GM12878 (cell line): Measurements from ENCODE around the gene CBX7. TPM values are rescaled to one million over a fixed set of nuclear protein-coding genes. Genes with fewer than 3 reads are reported as not detected.
A peak's percentile ranks its signal among the peaks of the same experiment; 100 is the strongest.

Experiments
- ATAC-seq: fragments of 200-7000 bp; cut with Tn5 transposase; 3 replicates; pipeline ENCODE4 v1.9.1; 2020; ENCODE audit warnings: mild to moderate bottlenecking, moderate library complexity
- BruUV-seq: library from RNA; stranded (reverse); fragments of 400-500 nt; replicated peaks from 2 replicates; lab custom pipeline; 2021; lab: Mats Ljungman, UMichigan
- CTCF ChIA-PET: fragments of 300-600 bp; sonication (Branson Sonifier 250); formaldehyde crosslinking; extraction: SDS; loops from one replicate; lab custom pipeline; 2021; ENCODE audit warnings: inconsistent platforms; lab: Yijun Ruan, JAX
- POLR2A ChIA-PET: fragments of 350-600 bp; formaldehyde crosslinking; extraction: SDS; loops from one replicate; lab custom pipeline; 2021; ENCODE audit warnings: inconsistent platforms; lab: Charles Lee
- RAD21 ChIA-PET: fragments of 300-600 bp; sonication (Branson Sonifier 250); formaldehyde crosslinking; loops from one replicate; lab custom pipeline; 2023; ENCODE audit warnings: antibody characterized with exemption; ENCODE audit not compliant: unreplicated experiment; lab: Charles Lee
- SMC1A ChIA-PET: fragments of 300-600 bp; sonication (Branson Sonifier 250); formaldehyde crosslinking; loops from one replicate; lab custom pipeline; 2023; ENCODE audit not compliant: unreplicated experiment, uncharacterized antibody; lab: Charles Lee
- DNase-seq: peaks from one replicate; pipeline ENCODE4 v3.0.0-alpha.2; 2011; ENCODE audit warnings: low read depth, low spot score
- FAIRE-seq: peaks from 3 replicates; lab custom pipeline; 2011; peaks lifted over from hg19 to GRCh38; lab: Jason Lieb, UNC
- H2AFZ ChIP-seq: 2 replicates; pipeline ENCODE4 v1.6.0; 2011; ENCODE audit warnings: low read depth, low read length, control low read depth; ENCODE audit not compliant: control insufficient read depth
- H3K27ac ChIP-seq: 2 replicates; pipeline ENCODE4 v1.5.1; 2011; ENCODE audit warnings: control low read depth; ENCODE audit not compliant: control insufficient read depth, insufficient read depth
- H3K27me3 ChIP-seq, 2 experiments: replicated peaks in 1 of 2; 2 replicates each; pipeline versions ENCODE4 v1.6.0 to v1.6.1; 2011; ENCODE audit warnings: low read length in 1 of 2; ENCODE audit not compliant: control insufficient read depth in 2 of 2, insufficient read depth in 2 of 2
- H3K36me3 ChIP-seq, 2 experiments: 2 replicates each; pipeline ENCODE4 v1.5.1; 2011; ENCODE audit warnings: low read length in 1 of 2; ENCODE audit not compliant: control insufficient read depth in 2 of 2, insufficient read depth in 2 of 2
- H3K4me1 ChIP-seq: 2 replicates; pipeline ENCODE4 v1.6.1; 2011; ENCODE audit warnings: mild to moderate bottlenecking, low read length, moderate library complexity, mixed read lengths; ENCODE audit not compliant: control insufficient read depth, insufficient read depth
- H3K4me2 ChIP-seq: 2 replicates; pipeline ENCODE4 v1.6.0; 2011; ENCODE audit warnings: control low read depth; ENCODE audit not compliant: control insufficient read depth, insufficient read depth
- H3K4me3 ChIP-seq: fragments of 200-600 bp; sonication (generic); 2 replicates; pipeline ENCODE4 v1.5.1; 2016
- H3K79me2 ChIP-seq: 2 replicates; pipeline ENCODE4 v1.6.0; 2011; ENCODE audit warnings: low read length; ENCODE audit not compliant: control insufficient read depth, insufficient read depth
- H3K9ac ChIP-seq: 2 replicates; pipeline ENCODE4 v1.8.0; 2011; ENCODE audit warnings: low read length, control low read depth, mixed read lengths; ENCODE audit not compliant: control insufficient read depth, insufficient read depth
- H3K9me3 ChIP-seq: replicated peaks from 3 replicates; pipeline ENCODE4 v1.5.1; 2011; ENCODE audit warnings: mild to moderate bottlenecking, low read length; ENCODE audit not compliant: control insufficient read depth, insufficient read depth
- H4K20me1 ChIP-seq: 2 replicates; pipeline ENCODE4 v1.6.0; 2011; ENCODE audit not compliant: control insufficient read depth, insufficient read depth
- FOXK2 ChIP-seq: fragments of 450-650 bp; IDR thresholded peaks from 2 replicates; pipeline ENCODE4 v1.6.1; 2017; ENCODE audit warnings: mild to moderate bottlenecking, moderate library complexity
- POLR2AphosphoS5 ChIP-seq: IDR thresholded peaks from 2 replicates; pipeline ENCODE4 v1.6.1; 2011; ENCODE audit warnings: mild to moderate bottlenecking, low read length, inconsistent platforms
- ZNF687 ChIP-seq: fragments of 450-650 bp; IDR thresholded peaks from 2 replicates; pipeline ENCODE4 v1.6.1; 2017; ENCODE audit warnings: mild to moderate bottlenecking, moderate library complexity
- WGBS: methylation state at CpG from one replicate; pipeline ENCODE4 v1.1.6; 2016; ENCODE audit warnings: low lambda C conversion rate; ENCODE audit not compliant: insufficient replicate concordance, insufficient coverage; ENCODE audit errors: missing lambda C conversion rate; 5-methylcytosine and 5-hydroxymethylcytosine counted together
- in situ Hi-C: fragments of 300-500 bp; cut with MboI; formaldehyde crosslinking; loops from 9 replicates; pipeline ENCODE4 v1.14.3; 2018; ENCODE audit warnings: mixed read lengths
- intact Hi-C: fragments of 100-400 bp; cut with micrococcal nuclease; formaldehyde crosslinking; loops from one replicate; pipeline ENCODE4 v1.14.2; 2022; ENCODE audit not compliant: unreplicated experiment
- polyA plus RNA-seq, 11 experiments: library from polyadenylated mRNA; depleted of rRNA in 4 of 11; unstranded in 6 of 11; stranded (reverse) in 5 of 11; fragments of >200 nt; fragmentation: Nextera tagmentation in 4 of 11; fragmentation: Illumina TruSeq in 1 of 11; extraction: Ambion mirVana in 4 of 11; extraction: Trizol in 1 of 11; gene quantifications; 1 replicate in 1 of 11; 2 replicates in 10 of 11; pipeline versions ENCODE4 v1.2.1 to v1.2.3, GENCODE V29; 2011 to 2016; ENCODE audit warnings: inconsistent platforms in 2 of 11, missing spikeins in 2 of 11, low read depth in 1 of 11
- total RNA-seq, 4 experiments: library from RNA; depleted of rRNA in 3 of 4; stranded (reverse); fragments of >200 nt in 3 of 4; fragmentation: Illumina TruSeq in 1 of 4; extraction: Trizol in 1 of 4; gene quantifications; 2 replicates each; pipeline versions ENCODE4 v1.2.1 to v1.2.3, GENCODE V29; 2013 to 2021

The CBX7 gene
- total and polyA plus RNA-seq, 10 of the 15 experiments (the other 5 are each of a cell fraction or from before 2014, with no cell fraction given) = 0.18 to 17.2 (median 5.6) TPM

- no peaks in the 10 kb centered on the region for H3K9me3 ChIP-seq
- WGBS = 78% methylated on average over 12 of the region's 14 CpGs
Measured at GRCh38 chr22:39083212-39084165, 69.0 kb downstream of the CBX7 start.

More at GRCh38 chr22:39083212-39084165, 69.0 kb downstream of the CBX7 start:
- Histone ChIP-seq H2AFZ (no peak overlapping the region), H4K20me1 (no peaks in the 10 kb centered on the region), H3K4me3 (no peak overlapping the region), H3K27me3 (no peaks in the 10 kb centered on the region), H3K4me2 (no peak overlapping the region), H3K79me2 (peaks cover 20% of the 10 kb centered on the region), H3K4me1 (peaks cover 25% of the 10 kb centered on the region), H3K27ac (no peak overlapping the region), H3K9ac (no peak overlapping the region), H3K36me3 (peaks cover 1 to 6% of the 10 kb centered on the region in 2 experiments; a peak in 2 of 4 replicates)
- RAD21 ChIA-PET = interaction anchor here (0.6 to 0.9 kb wide), 2 partner anchors 14 to 69 kb away, joined by 3 read pairs; partner anchors contain the start of gene APOBEC3H
- no peak for TF ChIP-seq FOXK2
- no peak for TF ChIP-seq ZNF687
- TF ChIP-seq POLR2AphosphoS5 = 0 out of 2 replicates have a peak, but pooled peaks have one; percentile 20
- no peak for ATAC-seq
- CTCF ChIA-PET = interaction anchor here (0.6 kb wide), 1 partner anchor 30 kb away, joined by 3 read pairs; no protein-coding TSS in a partner anchor
- SMC1A ChIA-PET = interaction anchor here (0.9 kb wide), 1 partner anchor 38 kb away, joined by 3 read pairs; no protein-coding TSS in a partner anchor
- no peak for FAIRE-seq
- POLR2A ChIA-PET = interaction anchor here (0.6 to 4.8 kb wide), 3 partner anchors 13 to 68 kb away, joined by 3 to 44 read pairs (median 3); partner anchors contain the start of gene APOBEC3H
- DNase-seq = no peak
- in situ Hi-C loops = no loop called here
- BruUV-seq = no TSS peak
- intact Hi-C loops = no loop called here
